Mucosa of rectum (tissue), 2 donors: ENCODE results near the gene ALK.

ENCODE experiments used
- H3K27ac ChIP-seq, 2 donors: one replicate each; pipeline ENCODE4 v1.7.0; 2013; ENCODE audit warnings: inconsistent platforms in 2 of 2, low read depth in 2 of 2, low read length in 2 of 2
- H3K27me3 ChIP-seq, 2 donors: one replicate each; pipeline ENCODE4 v1.7.0; 2013; ENCODE audit warnings: low read length in 2 of 2; ENCODE audit not compliant: control insufficient read depth in 2 of 2, insufficient read depth in 2 of 2
- H3K36me3 ChIP-seq, 2 donors: one replicate each; pipeline ENCODE4 v1.7.0; 2013; ENCODE audit warnings: low read length in 2 of 2; ENCODE audit not compliant: control insufficient read depth in 2 of 2, insufficient read depth in 2 of 2
- H3K4me1 ChIP-seq, 2 donors: one replicate each; pipeline ENCODE4 v1.7.0; 2013; ENCODE audit warnings: low read length in 2 of 2, mild to moderate bottlenecking in 1 of 2; ENCODE audit not compliant: control insufficient read depth in 2 of 2, insufficient read depth in 2 of 2
- H3K4me3 ChIP-seq, 2 donors: one replicate each; pipeline ENCODE4 v1.7.0; 2013; ENCODE audit warnings: low read length in 2 of 2
- H3K9ac ChIP-seq, 2 donors: one replicate each; pipeline ENCODE4 v1.7.0; 2013; ENCODE audit warnings: low read length in 2 of 2, low read depth in 1 of 2, mild to moderate bottlenecking in 1 of 2
- H3K9me3 ChIP-seq, 2 donors: one replicate each; pipeline ENCODE4 v1.7.0; 2013; ENCODE audit warnings: low read length in 2 of 2; ENCODE audit not compliant: control insufficient read depth in 2 of 2
- donor health status: healthy.
- donor health status: Normal muscosa, but diverticular disease.

The ALK gene

GRCh38 chr2:29586919-29587318 is 334.5 kb downstream of the ALK start:
- no peaks in the 10 kb centered on the region for H3K9me3 ChIP-seq
- no peak overlapping the region for H3K27ac ChIP-seq
- H3K27me3 ChIP-seq = no peaks in the 10 kb centered on the region
- H3K4me3 ChIP-seq = no peak overlapping the region
- no peak overlapping the region for H3K9ac ChIP-seq
- no peaks in the 10 kb centered on the region for H3K4me1 ChIP-seq
- no peaks in the 10 kb centered on the region for H3K36me3 ChIP-seq

GRCh38 chr2:29583548-29584156 is 337.7 kb downstream of the ALK start:
- Histone ChIP-seq H3K27me3 (no peaks in the 10 kb centered on the region), H3K9ac (no peak overlapping the region), H3K9me3 (no peaks in the 10 kb centered on the region), H3K27ac (no peak overlapping the region), H3K4me3 (no peak overlapping the region), H3K36me3 (no peaks in the 10 kb centered on the region), H3K4me1 (no peaks in the 10 kb centered on the region)

GRCh38 chr2:29583104-29583503 is 338.3 kb downstream of the ALK start:
- no peaks in the 10 kb centered on the region for H3K27me3 ChIP-seq
- no peak overlapping the region for H3K27ac ChIP-seq
- H3K4me3 ChIP-seq = no peak overlapping the region
- H3K9me3 ChIP-seq = no peaks in the 10 kb centered on the region
- H3K4me1 ChIP-seq = no peaks in the 10 kb centered on the region
- H3K36me3 ChIP-seq = no peaks in the 10 kb centered on the region
- no peak overlapping the region for H3K9ac ChIP-seq

- H3K27ac ChIP-seq = no peak overlapping the region
- H3K4me1 ChIP-seq = no peaks in the 10 kb centered on the region
- H3K36me3 ChIP-seq = no peaks in the 10 kb centered on the region
- no peak overlapping the region for H3K9ac ChIP-seq
- H3K4me3 ChIP-seq = no peak overlapping the region
- no peaks in the 10 kb centered on the region for H3K9me3 ChIP-seq
- no peaks in the 10 kb centered on the region for H3K27me3 ChIP-seq
Measured at GRCh38 chr2:29582062-29582461, 339.3 kb downstream of the ALK start.

- Histone ChIP-seq H3K4me3 (no peak overlapping the region), H3K9me3 (no peaks in the 10 kb centered on the region)
Measured at GRCh38 chr2:29580223-29580622, 341.2 kb downstream of the ALK start.

GRCh38 chr2:29579495-29580169 is 341.8 kb downstream of the ALK start:
- H3K9me3 ChIP-seq = no peaks in the 10 kb centered on the region
- H3K4me3 ChIP-seq = no peak overlapping the region
- no peaks in the 10 kb centered on the region for H3K4me1 ChIP-seq
- no peaks in the 10 kb centered on the region for H3K27me3 ChIP-seq
- no peak overlapping the region for H3K9ac ChIP-seq
- no peaks in the 10 kb centered on the region for H3K36me3 ChIP-seq
- H3K27ac ChIP-seq = no peak overlapping the region

More at GRCh38 chr2:29580223-29580622, 341.2 kb downstream of the ALK start:
- no peaks in the 10 kb centered on the region for H3K36me3 ChIP-seq
- no peaks in the 10 kb centered on the region for H3K27me3 ChIP-seq
- H3K9ac ChIP-seq = no peak overlapping the region
- H3K4me1 ChIP-seq = no peaks in the 10 kb centered on the region
- H3K27ac ChIP-seq = no peak overlapping the region

- Histone ChIP-seq H3K9me3 (no peaks in the 10 kb centered on the region), H3K27ac (no peak overlapping the region), H3K4me3 (no peak overlapping the region), H3K4me1 (no peaks in the 10 kb centered on the region), H3K9ac (no peak overlapping the region), H3K36me3 (no peaks in the 10 kb centered on the region), H3K27me3 (no peaks in the 10 kb centered on the region)
Measured at GRCh38 chr2:29578084-29578598, 343.2 kb downstream of the ALK start.

GRCh38 chr2:29576231-29576630 is 345.2 kb downstream of the ALK start:
- Histone ChIP-seq H3K27ac (no peak overlapping the region), H3K36me3 (no peaks in the 10 kb centered on the region), H3K9ac (no peak overlapping the region), H3K4me1 (no peaks in the 10 kb centered on the region), H3K9me3 (no peaks in the 10 kb centered on the region), H3K4me3 (no peak overlapping the region), H3K27me3 (no peaks in the 10 kb centered on the region)

- Histone ChIP-seq H3K9me3 (no peaks in the 10 kb centered on the region), H3K27me3 (no peaks in the 10 kb centered on the region), H3K27ac (no peak overlapping the region), H3K36me3 (no peaks in the 10 kb centered on the region), H3K9ac (no peak overlapping the region), H3K4me3 (no peak overlapping the region), H3K4me1 (no peaks in the 10 kb centered on the region)
Measured at GRCh38 chr2:29575370-29575890, 346.0 kb downstream of the ALK start.

- Histone ChIP-seq H3K9ac (no peak overlapping the region), H3K9me3 (no peaks in the 10 kb centered on the region), H3K27ac (no peak overlapping the region), H3K27me3 (no peaks in the 10 kb centered on the region), H3K36me3 (no peaks in the 10 kb centered on the region), H3K4me1 (no peaks in the 10 kb centered on the region), H3K4me3 (no peak overlapping the region)
Measured at GRCh38 chr2:29573612-29574011, 347.8 kb downstream of the ALK start.
